OCI-LY7 (cell line): ENCODE measurements around the gene JADE3.

Experiments used
- EZH2phosphoT487 ChIP-seq: fragments of 200-600 bp; sonication (generic); IDR thresholded peaks from 2 replicates; pipeline ENCODE4 v1.6.1; 2018; ENCODE audit warnings: low read depth, borderline replicate concordance, mild to moderate bottlenecking, mixed run types, antibody characterized with exemption, low read length, moderate library complexity, mixed read lengths
- TF ChIP-seq, protein P1 (sequence below): fragments of 200-600 bp; sonication (generic); conservative IDR thresholded peaks from 2 replicates; pipeline ENCODE4 v1.5.1; 2014; ENCODE audit warnings: mild to moderate bottlenecking, antibody characterized with exemption, low read length, moderate library complexity, mixed read lengths

DNA sequence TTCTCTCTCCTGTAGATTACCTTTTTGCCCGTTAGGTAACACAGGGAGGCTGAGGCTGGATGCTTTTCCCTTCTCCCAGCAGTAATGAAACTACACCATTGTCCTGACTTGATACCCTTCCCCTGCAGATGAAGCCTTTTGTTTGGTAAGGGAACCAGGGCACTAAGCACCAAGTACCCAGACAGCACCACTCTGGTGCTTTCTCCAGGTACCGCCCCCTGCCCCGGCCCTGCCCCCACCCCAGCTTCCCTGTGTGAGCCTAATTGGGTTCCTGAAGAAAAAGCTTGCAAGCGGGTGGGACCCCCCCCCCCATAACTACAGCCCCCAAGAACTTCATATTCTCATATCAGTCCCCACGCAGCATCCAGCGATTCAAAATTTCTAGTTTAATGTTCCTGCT, 79.8 kb downstream of the JADE3 start:
- TF ChIP-seq, protein P1, sequence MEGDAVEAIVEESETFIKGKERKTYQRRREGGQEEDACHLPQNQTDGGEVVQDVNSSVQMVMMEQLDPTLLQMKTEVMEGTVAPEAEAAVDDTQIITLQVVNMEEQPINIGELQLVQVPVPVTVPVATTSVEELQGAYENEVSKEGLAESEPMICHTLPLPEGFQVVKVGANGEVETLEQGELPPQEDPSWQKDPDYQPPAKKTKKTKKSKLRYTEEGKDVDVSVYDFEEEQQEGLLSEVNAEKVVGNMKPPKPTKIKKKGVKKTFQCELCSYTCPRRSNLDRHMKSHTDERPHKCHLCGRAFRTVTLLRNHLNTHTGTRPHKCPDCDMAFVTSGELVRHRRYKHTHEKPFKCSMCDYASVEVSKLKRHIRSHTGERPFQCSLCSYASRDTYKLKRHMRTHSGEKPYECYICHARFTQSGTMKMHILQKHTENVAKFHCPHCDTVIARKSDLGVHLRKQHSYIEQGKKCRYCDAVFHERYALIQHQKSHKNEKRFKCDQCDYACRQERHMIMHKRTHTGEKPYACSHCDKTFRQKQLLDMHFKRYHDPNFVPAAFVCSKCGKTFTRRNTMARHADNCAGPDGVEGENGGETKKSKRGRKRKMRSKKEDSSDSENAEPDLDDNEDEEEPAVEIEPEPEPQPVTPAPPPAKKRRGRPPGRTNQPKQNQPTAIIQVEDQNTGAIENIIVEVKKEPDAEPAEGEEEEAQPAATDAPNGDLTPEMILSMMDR, result no peak
- TF ChIP-seq EZH2phosphoT487, result no peak
